Amygdala (tissue), 56 donors: ENCODE results near the gene BANP.
"Not testable (repeated sequence)": the region's sequence is repeated elsewhere in the genome, so short reads cannot be mapped to it uniquely, and the experiment has no call there.

Experiments used
- DNase-seq, 56 donors: peaks; one replicate each; lab custom pipeline; 2025; lab: John Stamatoyannopoulos, UW

Gene BANP

GRCh38 chr16:88070989-88071625 lies 119.9 kb downstream of the BANP start:
- no peak for DNase-seq

GRCh38 chr16:88071908-88072307 lies 120.7 kb downstream of the BANP start:
- no peak for DNase-seq

- DNase-seq, result peak in 4 of 56 donors; percentile 7 to 44 (median 36)
Observed at GRCh38 chr16:88072571-88073001, 121.4 kb downstream of the BANP start.

- no peak for DNase-seq
Observed at GRCh38 chr16:88073201-88073721, 122.0 kb downstream of the BANP start.

- DNase-seq, result no peak
Observed at GRCh38 chr16:88074041-88074440, 122.8 kb downstream of the BANP start.

- DNase-seq, result no peak
Observed at GRCh38 chr16:88076211-88076931, 125.1 kb downstream of the BANP start.

GRCh38 chr16:88076932-88077320 lies 125.7 kb downstream of the BANP start:
- not testable (repeated sequence) for DNase-seq

GRCh38 chr16:88077328-88078108 lies 126.3 kb downstream of the BANP start:
- DNase-seq, result no peak

GRCh38 chr16:88078111-88078775 lies 127.0 kb downstream of the BANP start:
- DNase-seq, result peak in 16 of 56 donors; percentile 8 to 68 (median 36)

GRCh38 chr16:88083582-88083981 lies 132.3 kb downstream of the BANP start:
- no peak for DNase-seq

GRCh38 chr16:88084881-88085280 lies 133.6 kb downstream of the BANP start:
- no peak for DNase-seq

GRCh38 chr16:88086571-88087516 lies 135.6 kb downstream of the BANP start:
- DNase-seq, result no peak

- DNase-seq, result no peak
Observed at GRCh38 chr16:88087517-88087877, 136.3 kb downstream of the BANP start.

GRCh38 chr16:88088161-88088581 lies 136.9 kb downstream of the BANP start:
- no peak for DNase-seq

GRCh38 chr16:88088611-88089010 lies 137.4 kb downstream of the BANP start:
- not testable (repeated sequence) for DNase-seq

GRCh38 chr16:88089071-88089470 lies 137.8 kb downstream of the BANP start:
- DNase-seq, result not testable (repeated sequence)

- peak in 31 of 56 donors; percentile 15 to 61 (median 30) for DNase-seq
Observed at GRCh38 chr16:88089632-88090376, 138.6 kb downstream of the BANP start.

GRCh38 chr16:88090377-88091175 lies 139.3 kb downstream of the BANP start:
- not testable (repeated sequence) for DNase-seq
